IPS-20b (cell line): ENCODE data around the gene PITPNC1.
"Not testable (repeated sequence)": the region's sequence is repeated elsewhere in the genome, so short reads cannot be mapped to it uniquely, and the experiment has no call there.

Source experiments
- H3K27ac ChIP-seq: one replicate; pipeline ENCODE4 v1.5.1; 2013; ENCODE audit warnings: low read length
- H3K27me3 ChIP-seq: 2 replicates; pipeline ENCODE4 v1.6.1; 2013; ENCODE audit warnings: mild to moderate bottlenecking, low read length, inconsistent platforms; ENCODE audit not compliant: insufficient read depth
- H3K36me3 ChIP-seq: 2 replicates; pipeline ENCODE4 v1.6.1; 2013; ENCODE audit warnings: low read depth, mild to moderate bottlenecking, inconsistent platforms, low read length, moderate library complexity; ENCODE audit not compliant: insufficient read depth
- H3K4me1 ChIP-seq: 2 replicates; pipeline ENCODE4 v1.6.1; 2013; ENCODE audit warnings: mild to moderate bottlenecking, control low read depth, inconsistent platforms, low read length, moderate library complexity; ENCODE audit not compliant: insufficient read depth
- H3K4me3 ChIP-seq: 2 replicates; pipeline ENCODE4 v1.5.1; 2013; ENCODE audit warnings: mild to moderate bottlenecking, low read length, inconsistent platforms
- H3K9ac ChIP-seq: 2 replicates; pipeline ENCODE4 v1.6.1; 2013; ENCODE audit warnings: low read depth, mild to moderate bottlenecking, inconsistent platforms, low read length, moderate library complexity
- H3K9me3 ChIP-seq: 2 replicates; pipeline ENCODE4 v1.6.1; 2013; ENCODE audit warnings: mild to moderate bottlenecking, low read depth, low read length, inconsistent platforms; ENCODE audit not compliant: insufficient read depth

Gene PITPNC1

GRCh38 chr17:67456889-67457288 lies 79.8 kb downstream of the PITPNC1 start:
- Histone ChIP-seq H3K9ac (no peak overlapping the region), H3K27me3 (no peaks in the 10 kb centered on the region), H3K36me3 (no peaks in the 10 kb centered on the region), H3K4me3 (no peak overlapping the region), H3K9me3 (no peaks in the 10 kb centered on the region), H3K4me1 (0 out of 2 replicates have a peak, but pooled peaks cover 2% of the 10 kb centered on the region), H3K27ac (no peak overlapping the region)

GRCh38 chr17:67458203-67458602 lies 81.1 kb downstream of the PITPNC1 start:
- no peak overlapping the region for H3K27ac ChIP-seq
- no peaks in the 10 kb centered on the region for H3K9me3 ChIP-seq
- H3K27me3 ChIP-seq: no peaks in the 10 kb centered on the region
- H3K36me3 ChIP-seq: no peaks in the 10 kb centered on the region
- 0 out of 2 replicates have a peak, but pooled peaks cover 2% of the 10 kb centered on the region for H3K4me1 ChIP-seq
- no peak overlapping the region for H3K9ac ChIP-seq
- H3K4me3 ChIP-seq: no peak overlapping the region

GRCh38 chr17:67459985-67460384 lies 82.9 kb downstream of the PITPNC1 start:
- H3K36me3 ChIP-seq: no peaks in the 10 kb centered on the region
- no peaks in the 10 kb centered on the region for H3K27me3 ChIP-seq
- H3K4me3 ChIP-seq: no peak overlapping the region
- H3K4me1 ChIP-seq: 0 out of 2 replicates have a peak, but pooled peaks cover 2% of the 10 kb centered on the region
- no peak overlapping the region for H3K9ac ChIP-seq
- H3K9me3 ChIP-seq: no peaks in the 10 kb centered on the region
- H3K27ac ChIP-seq: no peak overlapping the region

- Histone ChIP-seq H3K9ac (no peak overlapping the region), H3K9me3 (no peaks in the 10 kb centered on the region), H3K27ac (no peak overlapping the region), H3K27me3 (no peaks in the 10 kb centered on the region), H3K36me3 (no peaks in the 10 kb centered on the region), H3K4me3 (no peak overlapping the region), H3K4me1 (peaks cover 8% of the 10 kb centered on the region)
These were observed 84.2 kb downstream of the PITPNC1 start for GRCh38 chr17:67461228-67461780.

- no peak overlapping the region for H3K27ac ChIP-seq
- H3K4me3 ChIP-seq: no peak overlapping the region
- no peaks in the 10 kb centered on the region for H3K36me3 ChIP-seq
- H3K27me3 ChIP-seq: no peaks in the 10 kb centered on the region
- no peak overlapping the region for H3K9ac ChIP-seq
- no peaks in the 10 kb centered on the region for H3K9me3 ChIP-seq
- H3K4me1 ChIP-seq: peaks cover 13% of the 10 kb centered on the region
These were observed 84.8 kb downstream of the PITPNC1 start for GRCh38 chr17:67461876-67462275.

GRCh38 chr17:67466251-67466796 lies 89.2 kb downstream of the PITPNC1 start:
- Histone ChIP-seq H3K4me3 (no peak overlapping the region), H3K9ac (no peak overlapping the region; the same call in 1 of the 2 replicates), H3K9me3 (no peaks in the 10 kb centered on the region; the same call in 1 of the 2 replicates), H3K36me3 (no peaks in the 10 kb centered on the region), H3K4me1 (peaks cover 16% of the 10 kb centered on the region), H3K27ac (no peak overlapping the region), H3K27me3 (no peaks in the 10 kb centered on the region)

GRCh38 chr17:67467500-67468455 lies 90.7 kb downstream of the PITPNC1 start:
- Histone ChIP-seq H3K4me1 (peaks cover 16% of the 10 kb centered on the region), H3K27me3 (no peaks in the 10 kb centered on the region), H3K9ac (no peak overlapping the region), H3K36me3 (no peaks in the 10 kb centered on the region), H3K27ac (no peak overlapping the region), H3K9me3 (no peaks in the 10 kb centered on the region; the same call in 1 of the 2 replicates), H3K4me3 (no peak overlapping the region)

- H3K4me1 ChIP-seq: peaks cover 21% of the 10 kb centered on the region
- no peaks in the 10 kb centered on the region for H3K36me3 ChIP-seq
- no peak overlapping the region for H3K27ac ChIP-seq
- no peak overlapping the region for H3K4me3 ChIP-seq
- no peak overlapping the region for H3K9ac ChIP-seq
- H3K27me3 ChIP-seq: no peaks in the 10 kb centered on the region
- no peaks in the 10 kb centered on the region; the same call in 1 of the 2 replicates for H3K9me3 ChIP-seq
These were observed 92.3 kb downstream of the PITPNC1 start for GRCh38 chr17:67469208-67469980.

- Histone ChIP-seq H3K9ac (no peak overlapping the region), H3K4me3 (no peak overlapping the region), H3K27me3 (no peaks in the 10 kb centered on the region), H3K9me3 (no peaks in the 10 kb centered on the region; the same call in 1 of the 2 replicates), H3K4me1 (peaks cover 21% of the 10 kb centered on the region), H3K36me3 (no peaks in the 10 kb centered on the region), H3K27ac (no peak overlapping the region)
These were observed 93.1 kb downstream of the PITPNC1 start for GRCh38 chr17:67470163-67470562.

- Histone ChIP-seq H3K36me3 (no peaks in the 10 kb centered on the region), H3K9ac (no peak overlapping the region), H3K9me3 (no peaks in the 10 kb centered on the region; the same call in 1 of the 2 replicates), H3K4me1 (peaks cover 23% of the 10 kb centered on the region; the same call in 1 of the 2 replicates), H3K27me3 (no peaks in the 10 kb centered on the region), H3K27ac (no peak overlapping the region), H3K4me3 (no peak overlapping the region)
These were observed 94.0 kb downstream of the PITPNC1 start for GRCh38 chr17:67471118-67471517.

- H3K9me3 ChIP-seq, H3K36me3 ChIP-seq, H3K27me3 ChIP-seq, H3K27ac ChIP-seq, H3K9ac ChIP-seq, H3K4me3 ChIP-seq: not testable (repeated sequence)
- H3K4me1 ChIP-seq: peaks cover 17% of the 10 kb centered on the region; the same call in 1 of the 2 replicates
These were observed 95.5 kb downstream of the PITPNC1 start for GRCh38 chr17:67472606-67473005.
